Measurements from ENCODE around the gene AGGF1.
A peak's percentile ranks its signal among the peaks of the same experiment; 100 is the strongest.
"Not testable (repeated sequence)": the region's sequence is repeated elsewhere in the genome, so short reads cannot be mapped to it uniquely, and the experiment has no call there.

AGGF1 gene

GRCh38 chr5:77087484-77088261 lies 57.5 kb downstream of the AGGF1 start:
- Histone ChIP-seq H3K27ac (ENCODE audit: low read depth, low read length) (peak overlapping the region; percentile 93), H3K36me3 (ENCODE audit: control insufficient read depth, insufficient read depth, low read length) (peaks cover 3% of the 10 kb centered on the region), H3K4me1 (ENCODE audit: control insufficient read depth, insufficient read depth, low read length) (peaks cover 17% of the 10 kb centered on the region), H3K9ac (ENCODE audit: low read depth, low read length) (peak overlapping the region; percentile 98), H3K4me3 (ENCODE audit: low read depth, low read length) (peak overlapping the region; percentile 97), H3K9me3 (ENCODE audit: control insufficient read depth, insufficient read depth, low read length) (no peaks in the 10 kb centered on the region), H3K27me3 (ENCODE audit: control insufficient read depth, insufficient read depth, low read length) (no peaks in the 10 kb centered on the region)

- H3K27ac ChIP-seq (ENCODE audit: low read depth, low read length) = no peak overlapping the region
- peaks cover 3% of the 10 kb centered on the region for H3K36me3 ChIP-seq (ENCODE audit: control insufficient read depth, insufficient read depth, low read length)
- no peaks in the 10 kb centered on the region for H3K4me1 ChIP-seq (ENCODE audit: control insufficient read depth, insufficient read depth, low read length)
- no peaks in the 10 kb centered on the region for H3K27me3 ChIP-seq (ENCODE audit: control insufficient read depth, insufficient read depth, low read length)
- H3K4me3 ChIP-seq (ENCODE audit: low read depth, low read length) = no peak overlapping the region
- H3K9ac ChIP-seq (ENCODE audit: low read depth, low read length) = no peak overlapping the region
- H3K9me3 ChIP-seq (ENCODE audit: control insufficient read depth, insufficient read depth, low read length) = no peaks in the 10 kb centered on the region
Measured at GRCh38 chr5:77095189-77095588, 65.0 kb downstream of the AGGF1 start.

- Histone ChIP-seq H3K27ac (ENCODE audit: low read depth, low read length) (no peak overlapping the region), H3K4me1 (ENCODE audit: control insufficient read depth, insufficient read depth, low read length) (no peaks in the 10 kb centered on the region), H3K9me3 (ENCODE audit: control insufficient read depth, insufficient read depth, low read length) (no peaks in the 10 kb centered on the region), H3K27me3 (ENCODE audit: control insufficient read depth, insufficient read depth, low read length) (no peaks in the 10 kb centered on the region), H3K9ac (ENCODE audit: low read depth, low read length) (no peak overlapping the region), H3K36me3 (ENCODE audit: control insufficient read depth, insufficient read depth, low read length) (peaks cover 10% of the 10 kb centered on the region; the same call in 1 of the 2 replicates), H3K4me3 (ENCODE audit: low read depth, low read length) (no peak overlapping the region)
Measured at GRCh38 chr5:77101298-77101697, 71.1 kb downstream of the AGGF1 start.

- H3K36me3 ChIP-seq (ENCODE audit: control insufficient read depth, insufficient read depth, low read length) = peaks cover 10% of the 10 kb centered on the region; the same call in 1 of the 2 replicates
- no peak overlapping the region for H3K9ac ChIP-seq (ENCODE audit: low read depth, low read length)
- no peaks in the 10 kb centered on the region for H3K27me3 ChIP-seq (ENCODE audit: control insufficient read depth, insufficient read depth, low read length)
- no peak overlapping the region for H3K4me3 ChIP-seq (ENCODE audit: low read depth, low read length)
- H3K27ac ChIP-seq (ENCODE audit: low read depth, low read length) = no peak overlapping the region
- H3K4me1 ChIP-seq (ENCODE audit: control insufficient read depth, insufficient read depth, low read length) = no peaks in the 10 kb centered on the region
- H3K9me3 ChIP-seq (ENCODE audit: control insufficient read depth, insufficient read depth, low read length) = no peaks in the 10 kb centered on the region
Measured at GRCh38 chr5:77102549-77102948, 72.3 kb downstream of the AGGF1 start.

DNA sequence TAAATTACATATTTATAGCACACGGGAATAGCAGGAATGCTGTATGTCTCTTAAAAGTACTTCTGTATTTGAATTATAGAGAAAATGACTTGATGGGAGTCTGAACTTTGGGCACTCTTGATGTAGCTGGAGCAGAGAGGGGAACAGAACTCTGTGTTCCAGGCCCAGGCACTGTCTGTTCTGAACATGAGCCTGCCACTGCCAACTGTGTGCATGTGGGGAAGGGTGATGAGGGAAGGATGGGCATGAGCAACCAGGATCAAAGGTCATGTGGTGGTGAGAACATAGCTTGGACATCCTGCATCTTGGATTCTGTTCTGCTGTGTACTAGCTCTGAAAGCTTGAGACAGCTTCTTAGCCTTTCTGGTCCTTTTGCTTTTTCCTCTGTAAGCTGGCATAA lies 73.3 kb downstream of the AGGF1 start:
- H3K27ac ChIP-seq (ENCODE audit: low read depth, low read length) = no peak overlapping the region
- H3K36me3 ChIP-seq (ENCODE audit: control insufficient read depth, insufficient read depth, low read length) = peaks cover 10% of the 10 kb centered on the region; the same call in 1 of the 2 replicates
- H3K27me3 ChIP-seq (ENCODE audit: control insufficient read depth, insufficient read depth, low read length) = no peaks in the 10 kb centered on the region
- H3K9me3 ChIP-seq (ENCODE audit: control insufficient read depth, insufficient read depth, low read length) = no peaks in the 10 kb centered on the region
- no peaks in the 10 kb centered on the region for H3K4me1 ChIP-seq (ENCODE audit: control insufficient read depth, insufficient read depth, low read length)
- no peak overlapping the region for H3K9ac ChIP-seq (ENCODE audit: low read depth, low read length)
- H3K4me3 ChIP-seq (ENCODE audit: low read depth, low read length) = no peak overlapping the region

DNA sequence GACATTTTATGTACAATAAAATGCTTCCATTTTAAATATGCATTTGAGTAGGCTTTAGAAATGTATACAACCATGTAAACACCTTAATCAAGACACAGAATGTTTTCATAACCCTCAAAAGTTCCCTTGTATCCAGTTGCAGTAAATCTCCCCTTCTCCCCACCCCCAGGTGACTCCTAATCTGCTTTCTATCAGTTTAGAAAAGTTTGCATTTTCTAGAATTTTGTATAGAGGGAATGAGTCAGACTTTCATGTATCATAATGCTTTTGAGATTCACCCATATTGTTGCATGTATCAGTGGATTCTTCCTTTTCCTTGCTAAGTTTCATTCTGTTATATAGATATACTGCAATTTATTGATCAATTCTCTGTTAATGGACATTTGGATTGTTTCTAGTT lies 74.6 kb downstream of the AGGF1 start:
- Histone ChIP-seq H3K4me3 (ENCODE audit: low read depth, low read length) (no peak overlapping the region), H3K27me3 (ENCODE audit: control insufficient read depth, insufficient read depth, low read length) (no peaks in the 10 kb centered on the region), H3K4me1 (ENCODE audit: control insufficient read depth, insufficient read depth, low read length) (no peaks in the 10 kb centered on the region), H3K9me3 (ENCODE audit: control insufficient read depth, insufficient read depth, low read length) (no peaks in the 10 kb centered on the region), H3K36me3 (ENCODE audit: control insufficient read depth, insufficient read depth, low read length) (peaks cover 10% of the 10 kb centered on the region; the same call in 1 of the 2 replicates), H3K27ac (ENCODE audit: low read depth, low read length) (no peak overlapping the region), H3K9ac (ENCODE audit: low read depth, low read length) (no peak overlapping the region)

- H3K27me3 ChIP-seq (ENCODE audit: control insufficient read depth, insufficient read depth, low read length); H3K4me3 ChIP-seq (ENCODE audit: low read depth, low read length); H3K9me3 ChIP-seq (ENCODE audit: control insufficient read depth, insufficient read depth, low read length); H3K27ac ChIP-seq (ENCODE audit: low read depth, low read length); H3K36me3 ChIP-seq (ENCODE audit: control insufficient read depth, insufficient read depth, low read length); H3K4me1 ChIP-seq (ENCODE audit: control insufficient read depth, insufficient read depth, low read length); H3K9ac ChIP-seq (ENCODE audit: low read depth, low read length): not testable (repeated sequence)
Measured at GRCh38 chr5:77107035-77107434, 76.8 kb downstream of the AGGF1 start.
